Mesangial cell (primary cell): ENCODE measurements around the gene LCE1A. TPM values are rescaled to one million over a fixed set of nuclear protein-coding genes. Genes with fewer than 3 reads are reported as not detected.

Experiments used
- total RNA-seq: library from RNA; depleted of rRNA; stranded (reverse); fragments of >200 nt; gene quantifications from 2 replicates; pipeline ENCODE4 v1.2.3, GENCODE V29; 2015

LCE1A gene, protein sequence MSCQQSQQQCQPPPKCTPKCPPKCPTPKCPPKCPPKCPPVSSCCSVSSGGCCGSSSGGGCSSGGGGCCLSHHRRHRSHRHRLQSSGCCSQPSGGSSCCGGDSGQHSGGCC
- not detected in 2 replicates for total RNA-seq

DNA sequence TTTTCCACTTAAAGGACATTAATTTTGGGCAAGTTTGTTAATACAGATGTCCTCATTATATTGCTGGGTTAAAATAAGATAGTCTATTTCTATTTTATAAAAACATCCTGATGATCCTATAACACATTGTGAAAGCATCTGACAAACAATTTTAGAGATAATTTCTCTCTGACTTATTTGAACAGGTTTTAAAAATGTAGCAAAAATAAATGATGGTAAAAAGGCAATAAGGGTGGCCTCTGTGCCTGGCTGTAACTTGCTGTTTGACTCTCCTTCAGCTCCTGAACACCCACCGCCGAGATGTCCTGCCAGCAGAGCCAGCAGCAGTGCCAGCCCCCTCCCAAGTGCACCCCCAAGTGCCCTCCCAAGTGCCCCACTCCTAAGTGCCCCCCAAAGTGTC, at the start of gene LCE1A:
Gene LCE1A, plus strand, starts transcription at position 301 of the 400 bp plus-strand sequence. Its CDS starts 0 bp downstream, at position 301.

DNA sequence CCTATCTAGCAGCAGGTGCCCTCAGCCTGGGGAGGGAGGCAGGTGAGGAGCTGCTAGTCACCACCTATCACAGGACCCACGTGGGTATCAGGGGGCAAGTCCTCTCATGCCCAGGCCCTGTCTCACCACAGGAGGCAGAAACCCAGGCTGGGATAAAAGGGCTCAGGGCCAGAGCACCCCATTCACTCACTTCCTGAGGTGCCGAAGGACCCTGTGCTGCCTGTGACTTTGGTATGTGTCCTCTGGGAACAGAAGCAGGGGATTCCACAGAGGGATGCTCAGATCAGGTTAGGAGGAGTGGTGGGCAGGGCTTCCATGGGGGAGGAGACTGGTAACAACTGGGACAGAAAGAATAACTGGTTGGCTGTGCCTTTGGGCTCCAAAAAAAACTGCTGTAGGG, 41.2 kb upstream of the LCE1A start, which contains the start of gene LCE1E:
Gene LCE1E, plus strand, starts transcription at position 181 of the 400 bp plus-strand sequence. CDS start 1,043 bp downstream, outside the sequence.

DNA sequence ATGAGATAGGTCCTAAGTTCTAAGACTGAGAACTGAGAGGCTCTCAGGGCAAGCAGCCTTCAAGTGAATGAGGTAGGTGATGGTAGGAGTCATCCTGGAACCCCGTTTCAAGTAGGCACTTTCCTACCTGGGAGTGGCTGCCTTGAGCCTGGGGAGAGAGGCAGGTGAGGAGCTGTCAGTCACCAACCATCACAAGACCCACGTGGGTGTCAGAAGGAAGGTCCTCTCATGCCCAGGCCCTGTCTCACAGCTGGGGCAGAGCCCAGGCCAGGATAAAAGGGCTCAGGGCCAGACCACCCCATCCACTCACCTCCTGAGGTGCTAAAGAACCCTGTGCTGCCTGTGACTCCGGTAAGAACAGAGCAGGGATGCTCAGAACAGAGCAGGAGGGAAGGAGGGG, 30.9 kb upstream of the LCE1A start, which contains the start of gene LCE1D:
Gene LCE1D, plus strand, starts transcription at position 301 of the 400 bp plus-strand sequence. CDS start 1,074 bp downstream, outside the sequence.

DNA sequence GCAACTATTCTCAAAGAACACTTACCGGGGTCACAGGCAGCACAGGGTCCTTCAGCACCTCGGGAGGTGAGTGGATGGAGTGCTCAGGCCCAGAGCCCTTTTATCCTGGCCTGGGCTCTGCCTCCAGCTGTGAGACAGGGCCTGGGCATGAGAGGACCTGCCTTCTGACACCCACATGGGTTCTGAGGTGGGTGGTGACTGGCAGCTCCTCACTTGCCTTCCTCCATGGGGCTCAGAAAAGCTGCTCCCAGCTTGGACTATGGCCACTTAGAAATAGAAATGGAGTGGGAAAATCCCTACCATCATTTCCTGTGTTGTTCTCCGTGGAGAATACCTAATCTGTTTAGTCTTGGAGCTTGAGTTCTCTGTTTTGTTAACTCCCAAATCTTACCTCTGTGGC, 20.7 kb upstream of the LCE1A start, which contains the start of gene LCE1C:
Gene LCE1C, minus strand, starts transcription at position 76 of the 400 bp plus-strand sequence. CDS start 1,173 bp downstream, outside the sequence.

DNA sequence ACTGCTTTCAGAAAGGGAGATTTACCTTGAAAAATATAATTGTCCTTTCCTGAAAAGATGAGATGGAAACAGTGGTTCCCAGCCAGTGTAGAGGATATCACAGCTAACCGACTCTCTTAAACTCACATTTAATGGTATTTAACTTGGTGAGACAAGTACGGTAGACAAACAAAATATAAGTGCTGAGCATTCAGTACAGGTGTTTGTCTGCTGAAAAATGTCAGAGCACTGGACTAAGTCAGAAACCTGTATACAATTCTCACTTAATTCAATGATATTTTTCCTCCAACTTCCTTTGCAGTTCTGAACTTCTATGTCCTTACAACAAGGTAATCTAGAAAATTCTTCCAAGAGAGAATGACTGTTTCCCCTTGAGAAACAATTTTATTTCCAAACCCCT, 15.6 kb upstream of the LCE1A start, which contains the start of gene LCE1B:
Gene LCE1B, plus strand, starts transcription at position 301 of the 400 bp plus-strand sequence. CDS start 476 bp downstream, outside the sequence.

DNA sequence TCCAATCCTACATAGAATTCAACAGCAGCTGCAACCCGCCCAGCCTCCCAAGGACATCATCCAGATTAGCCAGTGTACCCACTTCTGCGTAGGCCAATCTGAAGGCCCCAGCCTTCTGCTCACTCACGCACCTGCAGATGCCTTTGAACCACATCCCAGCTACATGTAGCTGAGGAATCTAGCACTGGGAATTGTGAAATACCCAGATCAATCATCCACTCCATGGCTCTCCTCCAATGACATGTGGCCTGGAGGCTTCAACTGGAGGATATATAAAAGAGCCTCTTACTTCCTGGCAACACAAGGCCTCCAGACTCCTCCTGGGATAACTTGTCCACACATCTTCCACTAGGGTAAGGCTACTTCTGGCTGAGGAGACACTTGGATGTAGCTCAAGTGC, 15.3 kb downstream of the LCE1A start, which contains the start of gene LCE6A:
Gene LCE6A, plus strand, starts transcription at position 301 of the 400 bp plus-strand sequence. CDS start 665 bp downstream, outside the sequence.

DNA sequence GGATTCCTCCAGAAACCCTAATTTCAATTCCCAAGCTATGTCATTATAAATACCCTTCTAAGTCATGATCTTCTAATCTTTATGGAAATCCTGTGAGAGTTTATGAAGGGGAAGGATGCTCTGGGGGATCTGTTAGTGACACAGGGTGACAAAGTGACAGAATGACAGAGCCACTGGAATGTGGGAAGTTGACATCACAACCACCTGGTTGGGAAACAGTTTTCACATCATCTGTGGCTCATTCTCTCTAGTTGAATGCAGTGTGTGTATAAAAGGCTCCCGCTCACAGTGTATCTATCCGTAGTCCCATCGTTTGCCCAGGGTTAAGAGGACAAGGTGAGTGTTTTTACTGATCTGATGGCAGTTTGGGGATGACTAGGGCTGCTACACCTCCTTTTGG, 32.4 kb downstream of the LCE1A start, which contains the start of gene LCE7A:
Gene LCE7A, plus strand, starts transcription at position 301 of the 400 bp plus-strand sequence. CDS start 702 bp downstream, outside the sequence.

Other genes with a start within 250 kb of the LCE1A start
- gene LCE3D, start 247.0 kb upstream of the LCE1A start, total RNA-seq = not detected in 2 replicates
- not detected in 2 replicates for gene LCE3C, start 227.2 kb upstream of the LCE1A start, total RNA-seq
- gene LCE3B, start 213.7 kb upstream of the LCE1A start, total RNA-seq = not detected in 2 replicates
- gene LCE3A, start 204.4 kb upstream of the LCE1A start, total RNA-seq = not detected in 2 replicates
- not detected in 2 replicates for gene LCE2D, start 164.1 kb upstream of the LCE1A start, total RNA-seq
- gene LCE2C, start 152.2 kb upstream of the LCE1A start, total RNA-seq = not detected in 2 replicates
- not detected in 2 replicates for gene LCE2B, start 141.3 kb upstream of the LCE1A start, total RNA-seq
- not detected in 2 replicates for gene LCE2A, start 129.1 kb upstream of the LCE1A start, total RNA-seq
- not detected in 2 replicates for gene LCE4A, start 119.3 kb upstream of the LCE1A start, total RNA-seq
- not detected in 2 replicates for gene KPRP, start 69.4 kb upstream of the LCE1A start, total RNA-seq
- gene LCE1F, start 52.3 kb upstream of the LCE1A start, total RNA-seq = not detected in 2 replicates
- gene LCE1E, start 41.2 kb upstream of the LCE1A start, total RNA-seq = not detected in 2 replicates
- not detected in 2 replicates for gene LCE1D, start 30.8 kb upstream of the LCE1A start, total RNA-seq
- not detected in 2 replicates for gene LCE1C, start 20.8 kb upstream of the LCE1A start, total RNA-seq
- gene LCE1B, start 15.5 kb upstream of the LCE1A start, total RNA-seq = not detected in 2 replicates
- gene LCE6A, start 15.4 kb downstream of the LCE1A start, total RNA-seq = not detected in 2 replicates
- gene LCE7A, start 32.5 kb downstream of the LCE1A start, total RNA-seq = not detected in 2 replicates
- not detected in 2 replicates for gene SMCP, start 50.8 kb downstream of the LCE1A start, total RNA-seq
- gene IVL, start 81.1 kb downstream of the LCE1A start, total RNA-seq = not detected in 2 replicates
- not detected in 2 replicates for gene SPRR5, start 119.7 kb downstream of the LCE1A start, total RNA-seq
- not detected in 2 replicates for gene SPRR4, start 143.2 kb downstream of the LCE1A start, total RNA-seq
- not detected in 2 replicates for gene SPRR1A, start 156.6 kb downstream of the LCE1A start, total RNA-seq
- gene SPRR3, start 174.3 kb downstream of the LCE1A start, total RNA-seq = not detected in 2 replicates
- not detected in 2 replicates for gene SPRR1B, start 203.7 kb downstream of the LCE1A start, total RNA-seq
- gene SPRR2D, start 213.6 kb downstream of the LCE1A start, total RNA-seq = not detected in 2 replicates
- not detected in 2 replicates for gene SPRR2A, start 230.0 kb downstream of the LCE1A start, total RNA-seq
- gene SPRR2B, start 244.1 kb downstream of the LCE1A start, total RNA-seq = not detected in 2 replicates